HG02623 (cell line): ENCODE measurements around the gene KEAP1.
"Not testable (repeated sequence)": the region's sequence is repeated elsewhere in the genome, so short reads cannot be mapped to it uniquely, and the experiment has no call there.

Experiments used
- ATAC-seq: cut with Tn5 transposase; IDR thresholded peaks from one replicate; pipeline ENCODE4 v1.9.1; 2021; ENCODE audit warnings: moderate library complexity; ENCODE audit not compliant: unreplicated experiment

The KEAP1 gene

DNA sequence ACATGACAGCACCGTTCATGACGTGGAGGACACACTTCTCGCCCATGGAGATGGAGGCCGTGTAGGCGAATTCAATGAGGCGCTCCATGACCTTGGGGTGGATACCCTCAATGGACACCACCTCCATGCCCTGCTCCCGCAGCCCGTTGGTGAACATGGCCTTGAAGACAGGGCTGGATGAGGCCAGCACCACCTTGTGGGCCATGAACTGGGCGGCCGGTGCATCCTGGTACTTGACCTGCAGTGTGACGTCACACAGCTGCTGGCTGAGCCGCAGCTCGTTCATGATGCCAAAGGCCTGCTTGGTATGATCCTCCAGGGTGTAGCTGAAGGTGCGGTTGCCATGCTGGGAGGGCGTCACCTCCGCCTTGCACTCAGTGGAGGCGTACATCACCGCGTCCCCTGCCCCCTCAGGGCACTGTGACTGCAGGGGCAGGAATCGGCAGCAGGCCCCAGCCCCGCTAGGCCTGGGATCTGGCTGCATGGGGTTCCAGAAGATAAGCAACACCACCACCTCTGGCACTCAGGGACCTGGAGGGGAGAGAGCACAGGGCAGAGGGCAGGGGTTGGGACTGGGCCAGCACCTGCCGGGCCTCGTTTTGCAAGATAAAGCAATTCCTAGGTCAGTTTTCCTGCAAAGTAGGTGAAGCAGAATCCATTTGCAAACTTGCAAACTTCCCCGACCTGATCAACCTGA, 3.5 kb downstream of the KEAP1 start:
- ATAC-seq = no peak

GRCh38 chr19:10497371-10497770, 5.8 kb downstream of the KEAP1 start:
- ATAC-seq = no peak

DNA sequence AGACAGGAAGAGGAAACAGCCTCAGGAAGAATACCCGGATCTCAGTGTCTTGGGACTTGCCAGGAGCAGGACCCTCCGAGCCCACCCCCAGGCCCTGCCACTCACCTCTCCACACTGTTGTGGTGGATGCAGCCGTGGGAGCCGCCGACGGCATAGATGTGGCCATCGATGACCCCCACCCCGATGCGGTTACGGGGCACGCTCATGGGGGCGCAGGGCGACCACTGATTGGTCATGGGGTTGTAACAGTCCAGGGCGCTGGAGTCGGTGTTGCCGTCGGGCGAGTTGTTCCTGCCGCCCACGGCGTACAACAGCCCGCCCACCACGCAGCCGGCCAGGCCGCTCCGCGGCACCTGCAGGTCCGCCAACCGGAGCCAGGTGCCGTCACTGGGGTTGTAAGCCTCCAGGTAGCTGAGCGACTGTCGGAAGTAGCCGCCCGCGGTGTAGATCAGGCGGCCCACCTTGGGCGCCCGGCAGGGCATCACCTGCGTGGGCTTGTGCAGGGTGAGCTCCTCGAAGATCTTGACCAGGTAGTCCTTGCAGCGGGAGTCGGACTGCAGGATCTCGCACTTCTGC, 11.6 kb downstream of the KEAP1 start:
- ATAC-seq = no peak

GRCh38 chr19:10486551-10486950, 16.6 kb downstream of the KEAP1 start:
- ATAC-seq = no peak

DNA sequence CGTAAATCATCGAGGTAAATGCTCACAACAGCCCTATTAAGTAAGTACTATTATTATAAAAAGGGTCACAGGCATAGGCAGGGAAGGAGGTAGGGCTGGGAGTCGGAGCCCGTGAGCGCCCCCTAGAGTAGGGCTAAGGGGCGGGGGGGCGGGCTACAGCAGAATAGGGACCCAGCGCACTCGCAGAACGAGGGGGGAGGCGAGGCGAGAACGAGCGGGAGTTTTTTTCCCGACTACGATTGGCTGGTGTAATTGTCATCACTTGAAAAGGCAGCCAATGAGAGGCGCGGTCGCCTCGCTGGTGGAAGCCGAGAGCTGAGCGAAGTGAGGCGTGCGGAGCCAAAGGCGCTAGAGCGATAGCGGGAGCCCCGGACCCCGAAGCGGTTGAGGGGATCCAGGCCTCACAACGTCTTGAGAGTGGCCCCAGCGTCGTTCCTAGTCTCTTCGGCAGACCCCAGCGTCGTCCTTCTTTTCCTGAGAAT, 24.2 kb downstream of the KEAP1 start:
- ATAC-seq = no peak

- no peak for ATAC-seq
Observed at GRCh38 chr19:10478476-10478875, 24.7 kb downstream of the KEAP1 start.

DNA sequence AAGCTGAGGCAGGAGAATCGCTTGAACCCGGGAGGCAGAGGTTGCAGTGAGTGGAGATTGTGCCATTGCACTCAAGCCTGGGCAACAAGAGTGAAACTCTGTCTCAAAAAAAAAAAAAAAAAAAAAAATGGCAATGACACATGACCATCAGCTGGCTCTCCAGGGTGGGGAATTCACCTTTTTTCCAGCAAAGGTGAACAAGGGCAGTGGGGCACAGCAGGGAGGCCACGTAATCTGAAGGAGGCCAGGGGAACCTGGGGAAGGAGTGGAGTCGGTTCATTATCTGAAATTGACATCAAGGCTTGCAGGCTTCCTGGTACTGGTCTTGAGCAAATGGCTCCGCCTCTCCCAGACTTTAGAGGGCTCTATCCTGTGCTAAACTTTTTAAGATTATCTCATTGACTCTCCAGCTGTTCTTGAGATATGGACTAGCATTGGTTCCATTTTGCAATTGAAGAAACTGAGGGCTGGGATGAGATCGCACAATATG, 28.1 kb downstream of the KEAP1 start:
- no peak for ATAC-seq

DNA sequence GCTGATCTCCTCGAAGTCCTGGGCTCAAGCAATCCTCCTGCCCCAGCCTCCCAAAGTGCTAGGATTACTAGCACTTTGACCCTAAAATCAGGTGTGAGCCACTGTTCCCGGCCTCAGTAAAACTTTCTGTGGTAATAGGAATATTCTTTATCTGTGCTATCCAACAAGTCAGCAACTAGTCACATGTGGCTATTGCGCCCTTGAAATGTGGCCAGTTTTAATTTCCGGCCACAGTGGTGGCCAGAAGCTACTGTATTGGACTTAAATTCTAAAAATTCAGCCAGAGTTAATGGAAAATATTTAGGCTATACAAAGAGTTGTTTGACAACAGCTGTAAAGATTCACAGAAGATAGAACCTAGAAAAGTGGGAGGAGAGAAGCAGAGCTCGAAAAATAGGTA, 30.0 kb downstream of the KEAP1 start:
- no peak for ATAC-seq

- no peak for ATAC-seq
Observed at GRCh38 chr19:10471909-10472308, 31.2 kb downstream of the KEAP1 start.

DNA sequence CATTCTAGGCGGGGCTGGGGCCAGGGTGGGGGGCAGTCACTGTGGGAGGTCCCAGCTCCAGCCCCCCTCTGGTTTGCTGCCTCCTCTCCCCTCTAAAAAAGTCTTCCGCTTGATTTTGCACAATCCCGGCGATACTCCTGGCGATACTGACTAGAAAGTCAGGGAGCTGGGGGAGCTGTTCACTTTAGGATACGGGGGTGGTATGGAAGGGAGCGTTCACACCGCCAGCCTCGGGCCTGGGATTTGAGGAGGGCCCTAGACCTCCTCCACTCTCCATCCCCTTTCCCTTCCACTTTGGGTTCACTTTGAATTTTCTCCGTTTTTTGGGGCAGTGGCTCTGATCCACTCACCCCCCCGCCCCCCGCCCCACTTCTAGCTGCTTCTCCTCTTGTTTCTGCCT, 35.0 kb downstream of the KEAP1 start:
- no peak for ATAC-seq

DNA sequence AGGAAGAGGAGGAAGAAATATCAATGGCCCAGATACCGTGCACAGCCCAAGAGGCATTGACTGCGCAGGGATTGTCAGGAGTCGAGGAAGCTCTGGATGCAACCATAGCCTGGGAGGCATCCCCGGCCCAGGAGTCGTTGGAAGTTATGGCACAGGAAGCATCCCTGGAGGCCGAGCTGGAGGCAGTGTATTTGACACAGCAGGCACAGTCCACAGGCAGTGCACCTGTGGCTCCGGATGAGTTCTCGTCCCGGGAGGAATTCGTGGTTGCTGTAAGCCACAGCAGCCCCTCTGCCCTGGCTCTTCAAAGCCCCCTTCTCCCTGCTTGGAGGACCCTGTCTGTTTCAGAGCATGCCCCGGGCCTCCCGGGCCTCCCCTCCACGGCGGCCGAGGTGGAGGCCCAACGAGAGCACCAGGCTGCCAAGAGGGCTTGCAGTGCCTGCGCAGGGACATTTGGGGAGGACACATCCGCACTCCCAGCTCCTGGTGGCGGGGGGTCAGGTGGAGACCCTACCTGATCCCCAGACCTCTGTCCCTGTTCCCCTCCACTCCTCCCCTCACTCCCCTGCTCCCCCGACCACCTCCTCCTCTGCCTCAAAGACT, 36.0 kb downstream of the KEAP1 start:
- ATAC-seq = no peak

GRCh38 chr19:10464456-10464855, 38.7 kb downstream of the KEAP1 start:
- ATAC-seq = no peak

- no peak for ATAC-seq
Observed at GRCh38 chr19:10462557-10462956, 40.6 kb downstream of the KEAP1 start.

DNA sequence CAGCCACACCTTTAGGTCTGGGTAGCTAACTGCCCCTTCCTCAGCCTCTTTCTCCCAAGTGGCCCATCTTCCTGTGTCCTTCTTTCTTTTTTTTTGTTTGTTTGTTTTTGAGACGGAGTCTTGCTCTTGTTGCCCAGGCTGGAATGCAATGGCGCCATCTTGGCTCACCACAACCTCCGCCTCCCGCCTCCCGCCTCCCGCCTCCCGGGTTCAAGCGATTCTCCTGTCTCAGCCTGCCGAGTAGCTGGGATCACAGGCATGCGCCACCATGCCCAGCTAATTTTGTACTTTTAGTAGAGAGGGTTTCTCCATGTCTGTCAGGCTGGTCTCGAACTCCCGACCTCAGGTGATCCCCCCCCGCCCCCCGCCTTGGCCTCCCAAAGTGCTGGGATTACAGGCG, 41.1 kb downstream of the KEAP1 start:
- ATAC-seq = not testable (repeated sequence)

GRCh38 chr19:10461047-10461949, 41.9 kb downstream of the KEAP1 start:
- peak; percentile 79 for ATAC-seq

DNA sequence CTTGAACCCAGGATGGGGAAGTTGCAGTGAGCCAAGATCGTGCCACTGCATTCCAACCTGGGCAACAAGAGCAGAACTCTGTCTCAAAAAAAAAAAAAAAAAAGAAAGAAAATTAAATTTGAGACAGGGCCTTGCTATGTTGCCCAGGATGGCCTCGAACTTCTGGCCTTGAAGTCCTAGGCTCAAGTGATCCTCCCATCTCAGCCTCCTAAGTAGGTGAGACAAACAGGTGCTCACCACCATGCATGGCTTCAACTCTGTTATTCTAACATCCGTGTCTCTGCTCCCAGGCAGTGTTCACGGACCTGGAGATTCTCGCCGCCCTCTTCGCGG, 42.5 kb downstream of the KEAP1 start:
- ATAC-seq = no peak

DNA sequence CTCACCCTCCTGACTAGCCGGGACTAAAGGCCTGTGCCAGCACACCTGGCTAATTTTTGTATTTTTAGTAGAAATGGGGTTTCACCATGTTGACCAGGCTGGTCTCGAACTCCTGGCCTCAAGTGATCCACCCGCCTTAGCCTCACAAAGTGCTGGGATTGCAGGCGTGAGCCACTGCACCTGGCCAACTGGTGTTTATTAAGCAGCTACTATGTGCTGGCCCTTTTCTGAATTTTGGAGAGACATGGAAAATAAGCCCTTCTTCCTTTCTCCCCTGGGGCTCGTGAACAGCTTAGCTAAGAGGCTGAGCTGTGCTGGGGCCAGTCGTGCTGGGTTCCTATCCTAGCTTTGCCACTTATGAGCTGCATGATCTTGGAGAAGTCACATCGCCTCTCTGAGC, 44.4 kb downstream of the KEAP1 start:
- ATAC-seq = not testable (repeated sequence)

DNA sequence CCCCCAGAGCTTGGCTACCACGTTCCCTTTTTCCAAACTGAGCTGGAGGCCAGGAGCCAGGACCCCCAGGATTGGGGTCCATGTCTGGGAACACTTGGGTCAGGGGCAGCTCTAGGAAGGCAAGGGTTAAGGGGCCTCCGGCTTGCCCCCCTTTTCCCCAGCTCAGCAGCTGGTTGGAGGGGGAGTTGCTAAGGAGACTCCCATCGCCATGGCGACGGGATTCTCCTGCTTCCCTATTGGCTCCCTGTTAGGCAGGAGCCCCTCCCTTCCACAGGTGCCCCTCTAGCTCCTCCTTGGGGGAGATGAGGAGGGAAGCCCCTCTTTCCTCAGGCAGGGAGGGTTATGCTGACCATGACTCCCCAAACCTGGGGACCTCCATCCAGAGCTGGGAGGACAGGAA, 48.9 kb downstream of the KEAP1 start:
- no peak for ATAC-seq

DNA sequence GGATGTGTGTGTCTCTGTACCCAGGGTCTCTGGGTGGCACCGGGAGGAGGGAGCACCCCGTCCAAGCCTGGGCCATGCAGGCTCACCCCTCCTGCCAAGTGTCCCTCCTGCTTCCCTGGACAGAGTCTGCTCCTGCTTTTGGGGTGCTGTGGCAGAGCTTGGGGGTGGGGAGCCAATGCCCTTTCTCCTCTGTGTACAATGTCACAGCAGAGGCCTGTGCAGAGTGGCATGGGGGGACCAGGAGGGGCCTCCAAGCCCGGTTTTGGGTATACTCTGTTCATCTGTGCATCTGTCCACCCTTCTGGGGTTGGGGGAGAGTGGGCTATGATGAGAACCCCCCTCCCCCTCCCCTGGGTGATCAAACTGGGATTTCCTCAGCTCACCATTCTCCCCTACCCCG, 49.3 kb downstream of the KEAP1 start:
- ATAC-seq = no peak

- ATAC-seq = no peak
Observed at GRCh38 chr19:10452726-10453618, 50.2 kb downstream of the KEAP1 start.
